Fibroblast of lung (primary cell): ENCODE results near the gene IKZF3. TPM values are rescaled to one million over a fixed set of nuclear protein-coding genes. Genes with fewer than 3 reads are reported as not detected.
A peak's percentile ranks its signal among the peaks of the same experiment; 100 is the strongest.
"Not testable (repeated sequence)": the region's sequence is repeated elsewhere in the genome, so short reads cannot be mapped to it uniquely, and the experiment has no call there.

Experiments
- DNase-seq, 2 donors: peaks; one replicate each; pipeline versions ENCODE4 v3.0.0 to v3.0.0-alpha.2; 2010; ENCODE audit warnings: low read depth in 2 of 2
- H2AFZ ChIP-seq: 2 replicates; pipeline ENCODE4 v1.5.1; 2012; ENCODE audit warnings: low read length, control low read depth, inconsistent platforms
- H3K27ac ChIP-seq: 2 replicates; pipeline ENCODE4 v1.5.1; 2011; ENCODE audit warnings: low read length, control low read depth; ENCODE audit not compliant: insufficient read depth
- H3K27me3 ChIP-seq: 2 replicates; pipeline ENCODE4 v1.5.1; 2011; ENCODE audit warnings: mild to moderate bottlenecking, low read length; ENCODE audit not compliant: control insufficient read depth, insufficient read depth
- H3K36me3 ChIP-seq: 2 replicates; pipeline ENCODE4 v1.5.1; 2011; ENCODE audit warnings: low read length; ENCODE audit not compliant: control insufficient read depth, insufficient read depth
- H3K4me1 ChIP-seq: 2 replicates; pipeline ENCODE4 v1.5.1; 2011; ENCODE audit warnings: low read length; ENCODE audit not compliant: control insufficient read depth, insufficient read depth; ENCODE audit errors: extremely low read depth
- H3K4me2 ChIP-seq: 2 replicates; pipeline ENCODE4 v1.5.1; 2011; ENCODE audit warnings: low read length, control low read depth; ENCODE audit not compliant: insufficient read depth; ENCODE audit errors: extremely low read depth
- H3K4me3 ChIP-seq, 4 experiments: fragments of 200-600 bp in 1 of 4; sonication (generic) in 1 of 4; replicated peaks in 1 of 4; 2 replicates each; pipeline ENCODE4 v1.5.1; 2011 to 2016; ENCODE audit warnings: low read length in 4 of 4, low read depth in 3 of 4, mild to moderate bottlenecking in 3 of 4, control low read depth in 2 of 4, inconsistent platforms in 1 of 4, mixed read lengths in 1 of 4; ENCODE audit not compliant: insufficient read depth in 1 of 4; ENCODE audit errors: control extremely low read depth in 1 of 4
- H3K79me2 ChIP-seq: 2 replicates; pipeline ENCODE4 v1.5.1; 2012; ENCODE audit warnings: mild to moderate bottlenecking, low read length, inconsistent platforms; ENCODE audit not compliant: control insufficient read depth, insufficient read depth
- H3K9ac ChIP-seq: 2 replicates; pipeline ENCODE4 v1.5.1; 2011; ENCODE audit warnings: mild to moderate bottlenecking, low read length, control low read depth; ENCODE audit not compliant: insufficient read depth
- H3K9me3 ChIP-seq: 2 replicates; pipeline ENCODE4 v1.5.1; 2012; ENCODE audit warnings: low read depth, low read length; ENCODE audit not compliant: control insufficient read depth, insufficient read depth
- H4K20me1 ChIP-seq: 2 replicates; pipeline ENCODE4 v1.5.1; 2011; ENCODE audit warnings: low read length; ENCODE audit not compliant: control insufficient read depth, insufficient read depth; ENCODE audit errors: extremely low read depth
- CTCF ChIP-seq, 2 donors: IDR thresholded peaks in 1 of 2; conservative IDR thresholded peaks in 1 of 2; 1 replicate in 1 of 2; 2 replicates in 1 of 2; pipeline ENCODE4 v1.5.1; 2011 to 2012; ENCODE audit warnings: low read length in 2 of 2, control low read depth in 1 of 2, inconsistent platforms in 1 of 2, low read depth in 1 of 2, mild to moderate bottlenecking in 1 of 2
- EZH2 ChIP-seq: IDR thresholded peaks from 2 replicates; pipeline ENCODE4 v1.5.1; 2012; ENCODE audit warnings: low read length, control low read depth, mild to moderate bottlenecking; ENCODE audit errors: missing control alignments
- polyA plus RNA-seq, 2 donors: library from polyadenylated mRNA; depleted of rRNA in 1 of 2; stranded (reverse) in 1 of 2; unstranded in 1 of 2; fragments of >200 nt; gene quantifications; 2 replicates each; pipeline ENCODE4 v1.2.1, GENCODE V29; 2011 to 2012; ENCODE audit warnings: missing spikeins in 1 of 2
- total RNA-seq: library from RNA; depleted of rRNA; stranded (reverse); fragments of >200 nt; gene quantifications from 2 replicates; pipeline ENCODE4 v1.2.1, GENCODE V29; 2014

Gene IKZF3
- total and polyA plus RNA-seq, 2 donors (not counting 1 experiment from before 2014, with no cell fraction given), result not detected

GRCh38 chr17:39887078-39887477 lies 23.0 kb upstream of the IKZF3 start:
- no peak for DNase-seq
- no peak overlapping the region for H3K4me2 ChIP-seq
- H3K9ac ChIP-seq, result no peak overlapping the region
- H4K20me1 ChIP-seq, result no peaks in the 10 kb centered on the region
- no peak overlapping the region for H3K4me3 ChIP-seq
- H3K79me2 ChIP-seq, result no peaks in the 10 kb centered on the region
- no peaks in the 10 kb centered on the region for H3K9me3 ChIP-seq
- peaks cover 6% of the 10 kb centered on the region for H3K27me3 ChIP-seq
- H3K27ac ChIP-seq, result no peak overlapping the region
- H2AFZ ChIP-seq, result no peak overlapping the region
- no peaks in the 10 kb centered on the region for H3K4me1 ChIP-seq
- TF ChIP-seq CTCF (conservative IDR thresholded peaks at IDR 0.05 in 1 of 2, IDR thresholded peaks at IDR 0.05 in 1 of 2; ENCODE audit: low read depth in 1 of 2, low read length in 2 of 2) (no peak), EZH2 (no peak)
- H3K36me3 ChIP-seq, result no peaks in the 10 kb centered on the region

- not testable (repeated sequence) for H3K4me2 ChIP-seq, H3K4me1 ChIP-seq, H3K36me3 ChIP-seq, H2AFZ ChIP-seq, H3K9me3 ChIP-seq, H3K27me3 ChIP-seq, H3K79me2 ChIP-seq, DNase-seq, H3K9ac ChIP-seq, H4K20me1 ChIP-seq, H3K4me3 ChIP-seq, H3K27ac ChIP-seq
Observed at GRCh38 chr17:39886102-39886501, 22.0 kb upstream of the IKZF3 start.

- DNase-seq, result peak; percentile 33 to 40
- H3K4me1 ChIP-seq, result no peaks in the 10 kb centered on the region
- no peaks in the 10 kb centered on the region for H3K79me2 ChIP-seq
- no peaks in the 10 kb centered on the region for H3K36me3 ChIP-seq
- TF ChIP-seq CTCF (conservative IDR thresholded peaks at IDR 0.05 in 1 of 2, IDR thresholded peaks at IDR 0.05 in 1 of 2; ENCODE audit: low read depth in 1 of 2, low read length in 2 of 2) (peak in 1 of 2 donors; percentile 25), EZH2 (no peak)
- no peak overlapping the region for H3K4me3 ChIP-seq
- no peaks in the 10 kb centered on the region for H4K20me1 ChIP-seq
- H3K27me3 ChIP-seq, result peaks cover 20% of the 10 kb centered on the region
- H3K4me2 ChIP-seq, result no peak overlapping the region
- H3K9me3 ChIP-seq, result no peaks in the 10 kb centered on the region
- H3K27ac ChIP-seq, result no peak overlapping the region
- H3K9ac ChIP-seq, result no peak overlapping the region
- H2AFZ ChIP-seq, result no peak overlapping the region
Observed at GRCh38 chr17:39872751-39873150, 8.6 kb upstream of the IKZF3 start.
